ENCODE data around the gene ASIC2.

ASIC2 gene

DNA sequence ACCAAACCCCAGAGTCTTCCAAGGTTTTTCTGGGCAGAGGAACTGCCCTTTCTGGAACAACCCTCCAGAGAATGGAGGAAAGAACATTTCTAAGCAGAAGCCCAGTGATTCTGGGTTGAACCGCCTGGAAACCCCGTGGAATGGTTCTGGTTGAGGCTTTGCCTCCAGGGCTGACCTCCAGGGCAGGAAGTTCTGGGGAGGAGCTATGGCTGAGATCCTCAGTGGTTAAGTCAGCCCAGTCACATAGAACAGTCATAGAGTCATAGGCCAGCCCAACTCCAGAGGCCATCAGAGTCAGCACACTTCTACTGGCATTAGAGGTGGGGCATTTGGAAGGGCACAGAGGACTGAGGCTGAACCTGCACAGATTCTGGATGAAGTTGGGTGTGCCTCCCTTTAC is 235.5 kb downstream of the ASIC2 start:
- H3K27ac ChIP-seq (ENCODE audit: extremely low read depth, low read depth, low read length) = no peak overlapping the region
- POLR2A ChIA-PET = no interaction called here
- CTCF ChIA-PET = interaction anchor here (2.8 kb wide), 1 partner anchor 19 kb away, joined by 10 read pairs; no protein-coding TSS in a partner anchor
- TF ChIP-seq, protein P1, sequence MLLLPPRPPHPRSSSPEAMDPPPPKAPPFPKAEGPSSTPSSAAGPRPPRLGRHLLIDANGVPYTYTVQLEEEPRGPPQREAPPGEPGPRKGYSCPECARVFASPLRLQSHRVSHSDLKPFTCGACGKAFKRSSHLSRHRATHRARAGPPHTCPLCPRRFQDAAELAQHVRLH (tag by site-specific recombination; IDR thresholded peaks at IDR 0.05) = no peak
- TF ChIP-seq, protein P2, sequence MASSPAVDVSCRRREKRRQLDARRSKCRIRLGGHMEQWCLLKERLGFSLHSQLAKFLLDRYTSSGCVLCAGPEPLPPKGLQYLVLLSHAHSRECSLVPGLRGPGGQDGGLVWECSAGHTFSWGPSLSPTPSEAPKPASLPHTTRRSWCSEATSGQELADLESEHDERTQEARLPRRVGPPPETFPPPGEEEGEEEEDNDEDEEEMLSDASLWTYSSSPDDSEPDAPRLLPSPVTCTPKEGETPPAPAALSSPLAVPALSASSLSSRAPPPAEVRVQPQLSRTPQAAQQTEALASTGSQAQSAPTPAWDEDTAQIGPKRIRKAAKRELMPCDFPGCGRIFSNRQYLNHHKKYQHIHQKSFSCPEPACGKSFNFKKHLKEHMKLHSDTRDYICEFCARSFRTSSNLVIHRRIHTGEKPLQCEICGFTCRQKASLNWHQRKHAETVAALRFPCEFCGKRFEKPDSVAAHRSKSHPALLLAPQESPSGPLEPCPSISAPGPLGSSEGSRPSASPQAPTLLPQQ (tag by site-specific recombination; IDR thresholded peaks at IDR 0.05) = no peak
- TF ChIP-seq GLI2 (tag by site-specific recombination; IDR thresholded peaks at IDR 0.05; ENCODE audit: borderline replicate concordance, low read depth) (no peak), ZNF558 (tag by site-specific recombination; IDR thresholded peaks at IDR 0.05) (no peak), ZNF560 (tag by site-specific recombination; IDR thresholded peaks at IDR 0.05; ENCODE audit: borderline replicate concordance) (no peak), ZNF266 (tag by site-specific recombination; IDR thresholded peaks at IDR 0.05; ENCODE audit: low read depth) (no peak), ZNF785 (tag by site-specific recombination; IDR thresholded peaks at IDR 0.05) (no peak), ZBTB20 (tag by site-specific recombination; IDR thresholded peaks at IDR 0.05) (no peak), KLF8 (tag by site-specific recombination; IDR thresholded peaks at IDR 0.05) (no peak), ZSCAN30 (tag by site-specific recombination; IDR thresholded peaks at IDR 0.05) (no peak), ZNF391 (tag by site-specific recombination; IDR thresholded peaks at IDR 0.05; ENCODE audit: borderline replicate concordance, low read depth) (no peak), ZNF701 (tag by site-specific recombination; IDR thresholded peaks at IDR 0.05) (no peak), ZNF561 (tag by site-specific recombination; IDR thresholded peaks at IDR 0.05; ENCODE audit: borderline replicate concordance) (no peak)
- TF ChIP-seq, protein P3, sequence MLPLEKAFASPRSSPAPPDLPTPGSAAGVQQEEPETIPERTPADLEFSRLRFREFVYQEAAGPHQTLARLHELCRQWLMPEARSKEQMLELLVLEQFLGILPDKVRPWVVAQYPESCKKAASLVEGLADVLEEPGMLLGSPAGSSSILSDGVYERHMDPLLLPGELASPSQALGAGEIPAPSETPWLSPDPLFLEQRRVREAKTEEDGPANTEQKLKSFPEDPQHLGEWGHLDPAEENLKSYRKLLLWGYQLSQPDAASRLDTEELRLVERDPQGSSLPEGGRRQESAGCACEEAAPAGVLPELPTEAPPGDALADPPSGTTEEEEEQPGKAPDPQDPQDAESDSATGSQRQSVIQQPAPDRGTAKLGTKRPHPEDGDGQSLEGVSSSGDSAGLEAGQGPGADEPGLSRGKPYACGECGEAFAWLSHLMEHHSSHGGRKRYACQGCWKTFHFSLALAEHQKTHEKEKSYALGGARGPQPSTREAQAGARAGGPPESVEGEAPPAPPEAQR (tag by site-specific recombination; IDR thresholded peaks at IDR 0.05) = no peak
- TF ChIP-seq, protein P4, sequence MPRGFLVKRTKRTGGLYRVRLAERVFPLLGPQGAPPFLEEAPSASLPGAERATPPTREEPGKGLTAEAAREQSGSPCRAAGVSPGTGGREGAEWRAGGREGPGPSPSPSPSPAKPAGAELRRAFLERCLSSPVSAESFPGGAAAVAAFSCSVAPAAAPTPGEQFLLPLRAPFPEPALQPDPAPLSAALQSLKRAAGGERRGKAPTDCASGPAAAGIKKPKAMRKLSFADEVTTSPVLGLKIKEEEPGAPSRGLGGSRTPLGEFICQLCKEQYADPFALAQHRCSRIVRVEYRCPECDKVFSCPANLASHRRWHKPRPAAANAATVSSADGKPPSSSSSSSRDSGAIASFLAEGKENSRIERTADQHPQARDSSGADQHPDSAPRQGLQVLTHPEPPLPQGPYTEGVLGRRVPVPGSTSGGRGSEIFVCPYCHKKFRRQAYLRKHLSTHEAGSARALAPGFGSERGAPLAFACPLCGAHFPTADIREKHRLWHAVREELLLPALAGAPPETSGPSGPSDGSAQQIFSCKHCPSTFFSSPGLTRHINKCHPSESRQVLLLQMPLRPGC (tag by site-specific recombination; IDR thresholded peaks at IDR 0.05) = no peak
- H3K36me3 ChIP-seq (ENCODE audit: control insufficient read depth in 2 of 2, insufficient read depth in 1 of 2, low read length in 2 of 2) = no peaks in the 10 kb centered on the region
- H3K4me3 ChIP-seq (ENCODE audit: low read depth, low read length) = no peak overlapping the region
- no peaks in the 10 kb centered on the region for H3K9me3 ChIP-seq (ENCODE audit: control insufficient read depth, insufficient read depth, low read depth, low read length)
- no peaks in the 10 kb centered on the region for H3K4me1 ChIP-seq (ENCODE audit: control insufficient read depth, insufficient read depth, low read length)

DNA sequence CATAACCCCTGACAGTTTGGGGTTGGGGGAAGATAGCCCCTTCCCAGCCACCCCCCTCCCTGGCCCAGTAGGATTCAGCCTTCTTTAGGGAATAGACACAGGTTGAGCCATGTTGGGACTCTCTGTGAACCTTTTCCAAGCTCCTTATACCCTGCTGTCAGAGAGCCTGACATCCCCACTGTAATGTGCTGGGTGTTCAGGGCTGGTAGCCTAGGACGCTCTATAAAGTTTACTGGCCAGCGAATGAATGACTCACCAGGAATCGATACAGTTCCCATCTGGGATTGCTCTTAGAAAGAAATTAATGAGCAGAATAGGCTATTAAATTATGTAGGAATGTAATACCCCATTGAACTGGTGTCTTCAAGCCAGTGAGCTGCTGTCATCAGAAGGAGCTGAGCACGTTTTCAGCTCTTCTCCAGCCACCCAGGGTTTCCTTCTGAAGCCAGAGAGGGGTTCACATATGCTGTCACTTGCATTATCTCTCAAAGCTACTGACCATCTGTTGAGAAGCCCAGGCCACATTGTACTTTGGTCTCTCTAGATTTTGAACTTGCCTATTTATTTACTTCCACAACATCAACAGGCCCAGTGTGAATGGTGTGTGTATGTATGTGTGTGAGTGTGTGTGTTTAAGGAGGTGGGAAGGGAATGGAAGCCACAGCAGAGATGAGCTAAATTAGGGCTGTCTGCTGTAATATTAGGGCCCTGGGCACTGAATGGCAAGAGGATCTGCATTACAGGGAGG is 236.5 kb downstream of the ASIC2 start:
- Histone ChIP-seq H3K27ac (ENCODE audit: extremely low read depth, low read depth, low read length) (no peak overlapping the region), H3K36me3 (ENCODE audit: control insufficient read depth in 2 of 2, insufficient read depth in 1 of 2, low read length in 2 of 2) (no peaks in the 10 kb centered on the region), H3K9me3 (ENCODE audit: control insufficient read depth, insufficient read depth, low read depth, low read length) (no peaks in the 10 kb centered on the region), H3K4me1 (ENCODE audit: control insufficient read depth, insufficient read depth, low read length) (no peaks in the 10 kb centered on the region), H3K4me3 (ENCODE audit: low read depth, low read length) (no peak overlapping the region)
- ChIA-PET POLR2A (no interaction called here), CTCF (interaction anchor here (0.7 to 2.8 kb wide), 3 partner anchors 18 to 593 kb away, joined by 3 to 10 read pairs (median 3); no protein-coding TSS in a partner anchor)
- no peak for TF ChIP-seq ZBTB7A (tag by site-specific recombination; IDR thresholded peaks at IDR 0.05; ENCODE audit: low read depth)
- no peak for TF ChIP-seq ZBTB21 (tag by site-specific recombination; IDR thresholded peaks at IDR 0.05)
- TF ChIP-seq ZNF221 (tag by site-specific recombination; IDR thresholded peaks at IDR 0.05; ENCODE audit: borderline replicate concordance) = no peak
- TF ChIP-seq, protein P5, sequence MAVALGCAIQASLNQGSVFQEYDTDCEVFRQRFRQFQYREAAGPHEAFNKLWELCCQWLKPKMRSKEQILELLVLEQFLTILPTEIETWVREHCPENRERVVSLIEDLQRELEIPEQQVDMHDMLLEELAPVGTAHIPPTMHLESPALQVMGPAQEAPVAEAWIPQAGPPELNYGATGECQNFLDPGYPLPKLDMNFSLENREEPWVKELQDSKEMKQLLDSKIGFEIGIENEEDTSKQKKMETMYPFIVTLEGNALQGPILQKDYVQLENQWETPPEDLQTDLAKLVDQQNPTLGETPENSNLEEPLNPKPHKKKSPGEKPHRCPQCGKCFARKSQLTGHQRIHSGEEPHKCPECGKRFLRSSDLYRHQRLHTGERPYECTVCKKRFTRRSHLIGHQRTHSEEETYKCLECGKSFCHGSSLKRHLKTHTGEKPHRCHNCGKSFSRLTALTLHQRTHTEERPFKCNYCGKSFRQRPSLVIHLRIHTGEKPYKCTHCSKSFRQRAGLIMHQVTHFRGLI (tag by site-specific recombination; IDR thresholded peaks at IDR 0.05) = no peak
- TF ChIP-seq, protein P6, sequence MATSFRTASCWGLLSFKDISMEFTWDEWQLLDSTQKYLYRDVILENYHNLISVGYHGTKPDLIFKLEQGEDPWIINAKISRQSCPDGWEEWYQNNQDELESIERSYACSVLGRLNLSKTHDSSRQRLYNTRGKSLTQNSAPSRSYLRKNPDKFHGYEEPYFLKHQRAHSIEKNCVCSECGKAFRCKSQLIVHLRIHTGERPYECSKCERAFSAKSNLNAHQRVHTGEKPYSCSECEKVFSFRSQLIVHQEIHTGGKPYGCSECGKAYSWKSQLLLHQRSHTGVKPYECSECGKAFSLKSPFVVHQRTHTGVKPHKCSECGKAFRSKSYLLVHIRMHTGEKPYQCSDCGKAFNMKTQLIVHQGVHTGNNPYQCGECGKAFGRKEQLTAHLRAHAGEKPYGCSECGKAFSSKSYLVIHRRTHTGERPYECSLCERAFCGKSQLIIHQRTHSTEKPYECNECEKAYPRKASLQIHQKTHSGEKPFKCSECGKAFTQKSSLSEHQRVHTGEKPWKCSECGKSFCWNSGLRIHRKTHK (tag by site-specific recombination; IDR thresholded peaks at IDR 0.05) = no peak
- TF ChIP-seq ZNF169 (tag by site-specific recombination; IDR thresholded peaks at IDR 0.05) = no peak
- no peak for TF ChIP-seq ZNF837 (tag by site-specific recombination; IDR thresholded peaks at IDR 0.05)
- TF ChIP-seq ZNF350 (tag by site-specific recombination; IDR thresholded peaks at IDR 0.05) = no peak
- TF ChIP-seq, protein P7, sequence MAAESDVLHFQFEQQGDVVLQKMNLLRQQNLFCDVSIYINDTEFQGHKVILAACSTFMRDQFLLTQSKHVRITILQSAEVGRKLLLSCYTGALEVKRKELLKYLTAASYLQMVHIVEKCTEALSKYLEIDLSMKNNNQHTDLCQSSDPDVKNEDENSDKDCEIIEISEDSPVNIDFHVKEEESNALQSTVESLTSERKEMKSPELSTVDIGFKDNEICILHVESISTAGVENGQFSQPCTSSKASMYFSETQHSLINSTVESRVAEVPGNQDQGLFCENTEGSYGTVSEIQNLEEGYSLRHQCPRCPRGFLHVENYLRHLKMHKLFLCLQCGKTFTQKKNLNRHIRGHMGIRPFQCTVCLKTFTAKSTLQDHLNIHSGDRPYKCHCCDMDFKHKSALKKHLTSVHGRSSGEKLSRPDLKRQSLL (tag by site-specific recombination; IDR thresholded peaks at IDR 0.05) = no peak
- TF ChIP-seq GLI4 (tag by site-specific recombination; IDR thresholded peaks at IDR 0.05) = no peak
- TF ChIP-seq ZNF677 (tag by site-specific recombination; IDR thresholded peaks at IDR 0.05) = no peak
